HK-2 (cell line): ENCODE results near the gene GSX2.
"Not testable (repeated sequence)": the region's sequence is repeated elsewhere in the genome, so short reads cannot be mapped to it uniquely, and the experiment has no call there.

Source experiments
- DNase-seq: peaks from one replicate; pipeline ENCODE4 v3.0.0-alpha.2; 2018; ENCODE audit not compliant: unreplicated experiment

Gene GSX2

GRCh38 chr4:54103190-54103574 is 3.2 kb downstream of the GSX2 start:
- no peak for DNase-seq

GRCh38 chr4:54104907-54105306 is 4.9 kb downstream of the GSX2 start:
- DNase-seq = no peak

GRCh38 chr4:54107951-54108748 is 8.2 kb downstream of the GSX2 start:
- DNase-seq = no peak

GRCh38 chr4:54109241-54110018 is 9.5 kb downstream of the GSX2 start:
- no peak for DNase-seq

GRCh38 chr4:54110019-54110416 is 10.1 kb downstream of the GSX2 start:
- DNase-seq = no peak

- not testable (repeated sequence) for DNase-seq
Measured at GRCh38 chr4:54113206-54113605, 13.2 kb downstream of the GSX2 start.

- DNase-seq = not testable (repeated sequence)
Measured at GRCh38 chr4:54116246-54116645, 16.3 kb downstream of the GSX2 start.

GRCh38 chr4:54118850-54119589 is 19.1 kb downstream of the GSX2 start:
- DNase-seq = no peak

GRCh38 chr4:54120518-54120917 is 20.6 kb downstream of the GSX2 start:
- DNase-seq = no peak

- DNase-seq = no peak
Measured at GRCh38 chr4:54127660-54128059, 27.7 kb downstream of the GSX2 start.

GRCh38 chr4:54128694-54129093 is 28.7 kb downstream of the GSX2 start:
- not testable (repeated sequence) for DNase-seq

GRCh38 chr4:54139332-54139731 is 39.4 kb downstream of the GSX2 start:
- no peak for DNase-seq

- DNase-seq = no peak
Measured at GRCh38 chr4:54140287-54140686, 40.3 kb downstream of the GSX2 start.

- no peak for DNase-seq
Measured at GRCh38 chr4:54144199-54144598, 44.2 kb downstream of the GSX2 start.

- no peak for DNase-seq
Measured at GRCh38 chr4:54144661-54145171, 44.8 kb downstream of the GSX2 start.

GRCh38 chr4:54146139-54146538 is 46.2 kb downstream of the GSX2 start:
- no peak for DNase-seq

GRCh38 chr4:54149323-54149722 is 49.4 kb downstream of the GSX2 start:
- DNase-seq = no peak
